Gastroesophageal sphincter (tissue), 4 donors: ENCODE results near the gene CENPS. TPM values are rescaled to one million over a fixed set of nuclear protein-coding genes. Genes with fewer than 3 reads are reported as not detected.

ENCODE experiments used
- ATAC-seq: fragments of 150-250 bp; one replicate; pipeline ENCODE4 v1.9.1; 2016; ENCODE audit warnings: mild to moderate bottlenecking, moderate library complexity
- H3K27ac ChIP-seq, 4 donors: fragments of 200-600 bp; sonication (generic) in 3 of 4; 1 replicate in 3 of 4; 2 replicates in 1 of 4; pipeline ENCODE4 v1.5.1; 2016 to 2019
- H3K27me3 ChIP-seq: fragments of 200-600 bp; sonication (generic); one replicate; pipeline ENCODE4 v1.5.1; 2019
- H3K36me3 ChIP-seq, 2 donors: fragments of 200-600 bp; sonication (generic); one replicate each; pipeline ENCODE4 v1.5.1; 2019; ENCODE audit warnings: control low read depth in 1 of 2
- H3K4me1 ChIP-seq, 3 donors: fragments of 200-600 bp; sonication (generic); 1 replicate in 2 of 3; 2 replicates in 1 of 3; pipeline ENCODE4 v1.5.1; 2016 to 2019; ENCODE audit warnings: control low read depth in 2 of 3
- H3K4me3 ChIP-seq, 2 donors: fragments of 200-600 bp; sonication (generic); one replicate each; pipeline ENCODE4 v1.5.1; 2019; ENCODE audit warnings: mild to moderate bottlenecking in 1 of 2, moderate library complexity in 1 of 2
- H3K9me3 ChIP-seq, 3 donors: fragments of 200-600 bp; sonication (generic); one replicate each; pipeline ENCODE4 v1.5.1; 2017 to 2019; ENCODE audit warnings: control low read depth in 2 of 3
- EP300 ChIP-seq: sonication (generic); formaldehyde crosslinking; IDR thresholded peaks from one replicate; pipeline ENCODE4 v1.6.1; 2017; ENCODE audit warnings: antibody characterized with exemption, mild to moderate bottlenecking
- POLR2A ChIP-seq, 2 donors: fragments of 450-650 bp; IDR thresholded peaks; one replicate each; pipeline ENCODE4 v1.6.1; 2017; ENCODE audit warnings: antibody characterized with exemption in 2 of 2, mild to moderate bottlenecking in 2 of 2, moderate library complexity in 1 of 2
- POLR2AphosphoS5 ChIP-seq: sonication (generic); formaldehyde crosslinking; IDR thresholded peaks from one replicate; pipeline ENCODE4 v1.6.1; 2017; ENCODE audit warnings: antibody characterized with exemption
- WGBS, 2 donors: methylation state at CpG; one replicate each; pipeline ENCODE4 v1.1.5; 2018; ENCODE audit warnings: low coverage in 1 of 2; 5-methylcytosine and 5-hydroxymethylcytosine counted together
- total RNA-seq, 4 donors: library from RNA; depleted of rRNA; stranded (reverse); fragments of >200 nt; gene quantifications; one replicate each; pipeline ENCODE4 v1.1.0, GENCODE V29; 2016
- TF ChIP-seq, protein P1 (sequence below), 4 experiments: fragments of 200-600 bp in 2 of 4; fragments of 450-650 bp in 2 of 4; sonication (generic) in 1 of 4; IDR thresholded peaks; one replicate each; pipeline ENCODE4 v1.5.1; 2017 to 2019; ENCODE audit warnings: antibody characterized with exemption in 4 of 4, mild to moderate bottlenecking in 2 of 4, moderate library complexity in 2 of 4

The CENPS gene
- 1 to 10 TPM; 2.1 to 7.2 (median 4.8) TPM for total RNA-seq

DNA sequence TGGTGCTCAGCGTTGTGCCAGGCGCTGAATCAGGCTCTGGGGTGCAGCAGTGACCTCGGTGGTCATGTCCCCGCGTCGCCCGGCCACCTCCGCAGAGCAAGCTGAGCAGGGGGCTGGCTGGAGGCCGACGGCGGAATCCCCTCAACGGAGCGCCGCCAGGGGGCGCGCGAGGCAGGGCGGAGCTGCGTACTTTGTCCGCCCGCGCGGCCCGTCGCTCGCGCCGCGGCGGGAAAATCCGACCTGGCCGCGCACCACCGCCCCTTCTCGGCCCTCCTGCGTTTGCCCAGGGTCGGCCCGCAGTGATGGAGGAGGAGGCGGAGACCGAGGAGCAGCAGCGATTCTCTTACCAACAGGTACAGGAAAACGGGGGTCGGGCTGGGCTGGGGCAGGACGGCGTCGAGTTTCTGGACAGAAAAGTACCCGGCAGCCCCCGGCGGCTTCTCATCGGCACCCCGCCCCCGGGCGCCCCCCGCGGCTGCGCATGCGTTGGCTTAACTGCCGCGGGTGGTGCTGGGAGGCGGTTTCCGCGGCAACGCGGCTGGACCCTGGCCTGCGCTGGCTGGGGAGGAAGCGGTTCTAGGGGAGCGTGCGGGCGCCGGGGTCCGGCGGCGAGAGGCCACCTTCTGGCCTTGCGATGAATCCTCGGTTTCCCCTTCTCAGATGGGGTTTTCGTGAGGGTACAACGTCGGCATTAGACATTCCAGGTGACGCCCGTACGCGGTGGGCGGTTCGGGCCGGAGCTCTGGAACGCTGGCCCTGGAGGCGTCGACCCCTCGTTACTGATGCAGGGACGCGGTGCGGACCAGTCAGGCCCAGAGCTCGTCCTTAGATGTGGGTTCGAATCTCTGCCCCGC lies at the start of gene CENPS:
Gene CENPS, plus strand, starts transcription at position 218 of the 854 bp plus-strand sequence. Its CDS starts 85 bp downstream, at position 303.
- H3K4me3 ChIP-seq, result peak within 1 kb of the TSS; percentile 69 to 81
- WGBS, 2 donors, result 0% methylated on average over 4 of the region's 95 CpGs; no CpG with 5 or more reads in 1 of the 2 donors
- H3K4me1 ChIP-seq, result peaks cover 0 to 34% (median 7%) of the 10 kb centered on the region in 3 donors
- peaks cover 0 to 5% of the 10 kb centered on the region in 2 donors for H3K36me3 ChIP-seq
- H3K9me3 ChIP-seq, result no peaks in the 10 kb centered on the region
- peak within 1 kb of the TSS in 3 of 4 donors; percentile 82 to 84 (median 84) for H3K27ac ChIP-seq
- peak; percentile 98 for ATAC-seq
- TF ChIP-seq POLR2AphosphoS5, result peak; percentile 51
- TF ChIP-seq, protein P1, sequence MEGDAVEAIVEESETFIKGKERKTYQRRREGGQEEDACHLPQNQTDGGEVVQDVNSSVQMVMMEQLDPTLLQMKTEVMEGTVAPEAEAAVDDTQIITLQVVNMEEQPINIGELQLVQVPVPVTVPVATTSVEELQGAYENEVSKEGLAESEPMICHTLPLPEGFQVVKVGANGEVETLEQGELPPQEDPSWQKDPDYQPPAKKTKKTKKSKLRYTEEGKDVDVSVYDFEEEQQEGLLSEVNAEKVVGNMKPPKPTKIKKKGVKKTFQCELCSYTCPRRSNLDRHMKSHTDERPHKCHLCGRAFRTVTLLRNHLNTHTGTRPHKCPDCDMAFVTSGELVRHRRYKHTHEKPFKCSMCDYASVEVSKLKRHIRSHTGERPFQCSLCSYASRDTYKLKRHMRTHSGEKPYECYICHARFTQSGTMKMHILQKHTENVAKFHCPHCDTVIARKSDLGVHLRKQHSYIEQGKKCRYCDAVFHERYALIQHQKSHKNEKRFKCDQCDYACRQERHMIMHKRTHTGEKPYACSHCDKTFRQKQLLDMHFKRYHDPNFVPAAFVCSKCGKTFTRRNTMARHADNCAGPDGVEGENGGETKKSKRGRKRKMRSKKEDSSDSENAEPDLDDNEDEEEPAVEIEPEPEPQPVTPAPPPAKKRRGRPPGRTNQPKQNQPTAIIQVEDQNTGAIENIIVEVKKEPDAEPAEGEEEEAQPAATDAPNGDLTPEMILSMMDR (IDR thresholded peaks at IDR 0.05), result peak; percentile 96 to 99 (median 99)
- TF ChIP-seq EP300, result no peak
- peak; percentile 9 to 14 for TF ChIP-seq POLR2A (IDR thresholded peaks at IDR 0.05)
- no peaks in the 10 kb centered on the region for H3K27me3 ChIP-seq

DNA sequence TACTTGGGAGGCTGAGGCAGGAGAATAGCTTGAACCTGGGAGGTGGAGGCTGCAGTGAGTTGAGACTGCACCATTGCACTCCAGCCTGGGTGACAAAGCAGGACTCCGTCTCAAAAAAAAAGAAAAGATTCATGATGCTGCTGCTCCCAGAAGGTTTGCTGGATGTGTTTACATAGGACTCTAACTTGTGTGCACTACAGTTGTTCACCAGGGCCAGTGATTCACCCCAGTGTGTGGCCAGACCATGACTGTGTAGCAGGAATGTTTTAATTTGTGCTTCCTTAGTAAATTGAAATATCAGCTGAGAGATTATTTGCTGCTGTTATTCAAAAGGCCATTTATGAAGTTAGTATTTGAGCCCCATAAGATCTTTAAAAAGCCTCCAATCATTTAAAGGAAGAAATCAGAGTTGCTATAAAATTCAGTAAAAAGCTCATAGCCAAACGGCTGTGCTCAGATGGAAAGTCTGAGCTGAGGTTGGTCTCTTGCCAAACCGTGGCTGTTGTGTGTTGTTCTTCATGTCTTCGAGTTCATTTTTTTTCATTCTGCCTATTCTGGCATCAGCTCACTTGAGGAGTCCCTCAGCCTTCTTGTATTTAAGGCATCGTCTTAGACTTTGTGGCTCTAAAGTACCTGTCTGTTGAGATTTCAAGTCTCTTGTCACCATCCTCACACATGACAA lies 49.5 kb upstream of the CENPS start:
- Histone ChIP-seq H3K9me3 (no peaks in the 10 kb centered on the region), H3K4me1 (peaks cover 0 to 22% (median 0%) of the 10 kb centered on the region in 3 donors), H3K27ac (peak overlapping the region in 2 of 4 donors; percentile 29 to 41), H3K36me3 (peaks cover 0 to 47% of the 10 kb centered on the region in 2 donors), H3K4me3 (no peak overlapping the region), H3K27me3 (no peaks in the 10 kb centered on the region)
- peak; percentile 42 for ATAC-seq
- 23 to 26% methylated on average over 5 of the region's 5 CpGs for WGBS, 2 donors
- TF ChIP-seq POLR2A (IDR thresholded peaks at IDR 0.05), result no peak
- TF ChIP-seq, protein P1 (IDR thresholded peaks at IDR 0.05), result no peak
- TF ChIP-seq POLR2AphosphoS5, result no peak

DNA sequence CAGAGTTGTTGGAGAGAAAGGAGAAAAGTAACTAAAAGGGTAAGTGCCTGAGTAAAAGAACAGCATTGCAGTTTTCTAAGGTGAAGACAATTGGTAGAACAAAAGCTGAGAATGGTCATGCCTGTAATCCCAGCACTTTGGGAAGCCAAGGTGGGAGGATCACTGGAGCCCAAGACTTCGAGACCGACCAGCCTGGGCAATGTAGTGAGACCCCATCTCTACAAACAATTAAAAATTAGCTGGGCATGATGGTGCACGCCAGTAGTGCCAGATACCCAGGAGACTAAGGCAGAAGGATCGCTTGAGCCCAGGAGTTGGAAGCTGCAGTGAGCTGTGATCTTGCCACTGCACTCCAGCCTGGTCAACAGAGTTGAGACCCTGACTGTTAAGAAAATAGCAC lies 46.6 kb upstream of the CENPS start:
- no peak for ATAC-seq
- no peak overlapping the region for H3K27ac ChIP-seq
- H3K36me3 ChIP-seq, result peaks cover 0 to 22% of the 10 kb centered on the region in 2 donors
- TF ChIP-seq POLR2A (IDR thresholded peaks at IDR 0.05) (no peak), POLR2AphosphoS5 (no peak), EP300 (no peak)
- TF ChIP-seq, protein P1 (IDR thresholded peaks at IDR 0.05), result no peak
- no peak overlapping the region for H3K4me3 ChIP-seq
- peaks cover 0 to 33% (median 0%) of the 10 kb centered on the region in 3 donors for H3K4me1 ChIP-seq
- no peaks in the 10 kb centered on the region for H3K9me3 ChIP-seq
- 92% methylated on average over 4 of the region's 4 CpGs for WGBS, 2 donors
- no peaks in the 10 kb centered on the region for H3K27me3 ChIP-seq

DNA sequence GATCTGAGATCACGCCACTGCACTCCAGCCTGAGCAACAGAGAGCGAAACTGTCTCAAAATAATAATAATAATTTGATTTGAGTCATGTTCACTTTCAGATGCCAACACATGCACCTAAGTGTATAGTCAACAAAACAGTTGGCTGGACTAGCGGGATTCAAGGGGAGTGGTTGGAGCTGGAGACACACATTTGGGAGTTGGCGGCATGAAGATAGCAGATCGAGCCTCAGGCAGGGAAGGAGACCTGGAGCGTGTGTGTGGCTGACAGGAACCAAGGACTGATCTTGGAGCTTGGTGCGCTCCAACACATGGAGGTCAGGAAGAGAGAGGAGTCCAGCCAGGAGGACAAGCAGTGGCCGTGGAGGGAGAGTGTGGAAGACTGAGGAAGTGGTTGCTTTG lies 46.0 kb upstream of the CENPS start:
- WGBS, 2 donors, result 89 to 97% methylated on average over 6 to 7 of the region's 8 CpGs
- peaks cover 0 to 16% of the 10 kb centered on the region in 2 donors for H3K36me3 ChIP-seq
- H3K4me1 ChIP-seq, result peaks cover 0 to 35% (median 0%) of the 10 kb centered on the region in 3 donors
- TF ChIP-seq POLR2A (IDR thresholded peaks at IDR 0.05) (no peak), POLR2AphosphoS5 (no peak), EP300 (no peak)
- TF ChIP-seq, protein P1 (IDR thresholded peaks at IDR 0.05), result no peak
- no peak for ATAC-seq
- no peak overlapping the region for H3K27ac ChIP-seq
- H3K4me3 ChIP-seq, result no peak overlapping the region
- no peaks in the 10 kb centered on the region for H3K27me3 ChIP-seq
- H3K9me3 ChIP-seq, result no peaks in the 10 kb centered on the region
